HL-60 (cell line): Measurements from ENCODE around the gene GPR107.

Experiments used
- GABPA ChIP-seq: IDR thresholded peaks from 2 replicates; pipeline ENCODE4 v1.6.1; 2012; ENCODE audit warnings: low read depth
- POLR2AphosphoS5 ChIP-seq: IDR thresholded peaks from 2 replicates; pipeline ENCODE4 v1.6.1; 2012; ENCODE audit warnings: low read depth
- TF ChIP-seq, protein P1 (sequence below): IDR thresholded peaks from one replicate; pipeline ENCODE4 v1.5.1; 2011; ENCODE audit warnings: low read length, control low read depth, inconsistent platforms; ENCODE audit not compliant: insufficient read depth
- TF ChIP-seq, protein P2 (sequence below): IDR thresholded peaks from 2 replicates; pipeline ENCODE4 v1.6.1; 2012; ENCODE audit warnings: low read depth; ENCODE audit not compliant: insufficient replicate concordance

DNA sequence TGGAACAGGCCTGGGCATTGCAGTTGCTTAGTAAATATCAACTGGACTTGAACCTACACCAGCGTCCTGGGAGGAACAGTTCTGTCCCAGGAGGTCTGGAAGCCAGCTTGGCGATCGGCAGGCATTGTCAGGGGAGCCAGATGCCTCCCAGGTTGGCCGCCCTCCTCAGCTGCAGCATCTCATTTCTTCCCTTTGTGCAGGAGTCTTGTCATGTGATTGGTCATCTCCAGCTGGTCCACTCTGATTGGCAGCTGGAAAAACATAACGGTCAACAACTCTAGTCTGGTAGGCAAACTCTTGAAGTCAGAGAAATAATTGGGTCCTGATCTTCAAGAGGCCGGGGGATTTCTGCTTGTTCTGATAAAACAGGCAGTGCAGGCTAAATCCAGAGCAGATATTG lies 88.9 kb downstream of the GPR107 start:
- TF ChIP-seq POLR2AphosphoS5 (no peak), GABPA (no peak)
- TF ChIP-seq, protein P1, sequence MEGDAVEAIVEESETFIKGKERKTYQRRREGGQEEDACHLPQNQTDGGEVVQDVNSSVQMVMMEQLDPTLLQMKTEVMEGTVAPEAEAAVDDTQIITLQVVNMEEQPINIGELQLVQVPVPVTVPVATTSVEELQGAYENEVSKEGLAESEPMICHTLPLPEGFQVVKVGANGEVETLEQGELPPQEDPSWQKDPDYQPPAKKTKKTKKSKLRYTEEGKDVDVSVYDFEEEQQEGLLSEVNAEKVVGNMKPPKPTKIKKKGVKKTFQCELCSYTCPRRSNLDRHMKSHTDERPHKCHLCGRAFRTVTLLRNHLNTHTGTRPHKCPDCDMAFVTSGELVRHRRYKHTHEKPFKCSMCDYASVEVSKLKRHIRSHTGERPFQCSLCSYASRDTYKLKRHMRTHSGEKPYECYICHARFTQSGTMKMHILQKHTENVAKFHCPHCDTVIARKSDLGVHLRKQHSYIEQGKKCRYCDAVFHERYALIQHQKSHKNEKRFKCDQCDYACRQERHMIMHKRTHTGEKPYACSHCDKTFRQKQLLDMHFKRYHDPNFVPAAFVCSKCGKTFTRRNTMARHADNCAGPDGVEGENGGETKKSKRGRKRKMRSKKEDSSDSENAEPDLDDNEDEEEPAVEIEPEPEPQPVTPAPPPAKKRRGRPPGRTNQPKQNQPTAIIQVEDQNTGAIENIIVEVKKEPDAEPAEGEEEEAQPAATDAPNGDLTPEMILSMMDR, result no peak
- TF ChIP-seq, protein P2, sequence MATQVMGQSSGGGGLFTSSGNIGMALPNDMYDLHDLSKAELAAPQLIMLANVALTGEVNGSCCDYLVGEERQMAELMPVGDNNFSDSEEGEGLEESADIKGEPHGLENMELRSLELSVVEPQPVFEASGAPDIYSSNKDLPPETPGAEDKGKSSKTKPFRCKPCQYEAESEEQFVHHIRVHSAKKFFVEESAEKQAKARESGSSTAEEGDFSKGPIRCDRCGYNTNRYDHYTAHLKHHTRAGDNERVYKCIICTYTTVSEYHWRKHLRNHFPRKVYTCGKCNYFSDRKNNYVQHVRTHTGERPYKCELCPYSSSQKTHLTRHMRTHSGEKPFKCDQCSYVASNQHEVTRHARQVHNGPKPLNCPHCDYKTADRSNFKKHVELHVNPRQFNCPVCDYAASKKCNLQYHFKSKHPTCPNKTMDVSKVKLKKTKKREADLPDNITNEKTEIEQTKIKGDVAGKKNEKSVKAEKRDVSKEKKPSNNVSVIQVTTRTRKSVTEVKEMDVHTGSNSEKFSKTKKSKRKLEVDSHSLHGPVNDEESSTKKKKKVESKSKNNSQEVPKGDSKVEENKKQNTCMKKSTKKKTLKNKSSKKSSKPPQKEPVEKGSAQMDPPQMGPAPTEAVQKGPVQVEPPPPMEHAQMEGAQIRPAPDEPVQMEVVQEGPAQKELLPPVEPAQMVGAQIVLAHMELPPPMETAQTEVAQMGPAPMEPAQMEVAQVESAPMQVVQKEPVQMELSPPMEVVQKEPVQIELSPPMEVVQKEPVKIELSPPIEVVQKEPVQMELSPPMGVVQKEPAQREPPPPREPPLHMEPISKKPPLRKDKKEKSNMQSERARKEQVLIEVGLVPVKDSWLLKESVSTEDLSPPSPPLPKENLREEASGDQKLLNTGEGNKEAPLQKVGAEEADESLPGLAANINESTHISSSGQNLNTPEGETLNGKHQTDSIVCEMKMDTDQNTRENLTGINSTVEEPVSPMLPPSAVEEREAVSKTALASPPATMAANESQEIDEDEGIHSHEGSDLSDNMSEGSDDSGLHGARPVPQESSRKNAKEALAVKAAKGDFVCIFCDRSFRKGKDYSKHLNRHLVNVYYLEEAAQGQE, result no peak
